ENCODE measurements around the gene KLHL1.

DNA sequence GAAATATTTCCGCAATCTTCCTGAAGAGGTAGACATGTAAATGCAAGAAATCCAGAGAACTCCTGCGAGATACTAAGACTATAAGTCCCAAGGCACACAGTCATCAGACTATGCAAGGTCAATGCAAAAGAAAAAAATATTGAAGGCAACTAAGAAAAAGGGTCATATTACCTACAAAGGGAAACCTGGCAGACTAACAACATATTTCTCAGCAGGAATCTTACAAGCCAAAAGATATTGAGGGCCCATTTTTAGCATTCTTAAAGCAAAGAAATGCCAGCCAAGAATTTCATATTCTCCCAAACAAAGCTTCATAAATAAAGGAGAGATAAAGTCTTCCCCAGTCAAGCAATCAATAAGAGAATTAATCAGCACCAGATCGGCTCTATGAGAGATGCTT, 299.1 kb downstream of the KLHL1 start:
- TF ChIP-seq, protein P1, sequence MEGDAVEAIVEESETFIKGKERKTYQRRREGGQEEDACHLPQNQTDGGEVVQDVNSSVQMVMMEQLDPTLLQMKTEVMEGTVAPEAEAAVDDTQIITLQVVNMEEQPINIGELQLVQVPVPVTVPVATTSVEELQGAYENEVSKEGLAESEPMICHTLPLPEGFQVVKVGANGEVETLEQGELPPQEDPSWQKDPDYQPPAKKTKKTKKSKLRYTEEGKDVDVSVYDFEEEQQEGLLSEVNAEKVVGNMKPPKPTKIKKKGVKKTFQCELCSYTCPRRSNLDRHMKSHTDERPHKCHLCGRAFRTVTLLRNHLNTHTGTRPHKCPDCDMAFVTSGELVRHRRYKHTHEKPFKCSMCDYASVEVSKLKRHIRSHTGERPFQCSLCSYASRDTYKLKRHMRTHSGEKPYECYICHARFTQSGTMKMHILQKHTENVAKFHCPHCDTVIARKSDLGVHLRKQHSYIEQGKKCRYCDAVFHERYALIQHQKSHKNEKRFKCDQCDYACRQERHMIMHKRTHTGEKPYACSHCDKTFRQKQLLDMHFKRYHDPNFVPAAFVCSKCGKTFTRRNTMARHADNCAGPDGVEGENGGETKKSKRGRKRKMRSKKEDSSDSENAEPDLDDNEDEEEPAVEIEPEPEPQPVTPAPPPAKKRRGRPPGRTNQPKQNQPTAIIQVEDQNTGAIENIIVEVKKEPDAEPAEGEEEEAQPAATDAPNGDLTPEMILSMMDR (IDR thresholded peaks at IDR 0.05 in 4 of 5, conservative IDR thresholded peaks at IDR 0.05 in 1 of 5): no peak
- no peak for TF ChIP-seq POLR2A (IDR thresholded peaks at IDR 0.05)
